Measurements from ENCODE around the gene OPCML. TPM values are rescaled to one million over a fixed set of nuclear protein-coding genes. Genes with fewer than 3 reads are reported as not detected.

The OPCML gene
- total and polyA plus RNA-seq, 2 donors (not counting 1 experiment from before 2014, with no cell fraction given): 0.99 to 2.8 TPM

DNA sequence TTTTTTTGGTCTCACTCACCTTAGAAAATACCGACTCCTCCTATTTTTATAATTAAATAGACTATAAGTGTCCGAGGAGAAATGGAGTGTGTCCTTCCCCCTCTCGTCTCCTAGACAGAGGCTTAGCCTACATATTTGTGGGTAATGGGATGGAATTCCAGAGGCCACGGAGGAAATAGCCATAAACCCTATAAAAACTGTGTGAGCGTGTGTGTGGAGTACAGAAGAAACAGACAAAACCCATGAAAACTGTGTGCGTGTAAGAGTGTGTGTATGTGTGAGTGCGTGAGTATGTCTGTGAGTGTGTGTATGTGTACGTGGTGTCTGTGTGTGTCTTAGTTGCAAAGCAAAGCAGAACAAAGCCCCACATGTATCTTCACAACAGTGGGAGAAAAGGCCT is 883.5 kb downstream of the OPCML start:
- no peaks in the 10 kb centered on the region for H3K4me1 ChIP-seq (ENCODE audit: control insufficient read depth, extremely low read depth, insufficient read depth, low read length)
- no peak overlapping the region for H3K9ac ChIP-seq (ENCODE audit: insufficient read depth, low read length)
- H4K20me1 ChIP-seq (ENCODE audit: control insufficient read depth, extremely low read depth, insufficient read depth, low read length): no peaks in the 10 kb centered on the region
- no peak overlapping the region for H3K27ac ChIP-seq (ENCODE audit: insufficient read depth, low read length)
- H3K79me2 ChIP-seq (ENCODE audit: control insufficient read depth, insufficient read depth, low read length): no peaks in the 10 kb centered on the region
- H2AFZ ChIP-seq (ENCODE audit: low read length): no peak overlapping the region
- H3K36me3 ChIP-seq (ENCODE audit: control insufficient read depth, insufficient read depth, low read length): no peaks in the 10 kb centered on the region
- H3K9me3 ChIP-seq (ENCODE audit: control insufficient read depth, insufficient read depth, low read depth, low read length): no peaks in the 10 kb centered on the region
- no peaks in the 10 kb centered on the region for H3K27me3 ChIP-seq (ENCODE audit: control insufficient read depth, insufficient read depth, low read length)
- no peak overlapping the region for H3K4me2 ChIP-seq (ENCODE audit: extremely low read depth, insufficient read depth, low read length)
- no peak overlapping the region for H3K4me3 ChIP-seq (replicated peaks in 1 of 4; ENCODE audit: control extremely low read depth in 1 of 4, insufficient read depth in 1 of 4, low read depth in 3 of 4, low read length in 4 of 4)
- TF ChIP-seq, protein P1, sequence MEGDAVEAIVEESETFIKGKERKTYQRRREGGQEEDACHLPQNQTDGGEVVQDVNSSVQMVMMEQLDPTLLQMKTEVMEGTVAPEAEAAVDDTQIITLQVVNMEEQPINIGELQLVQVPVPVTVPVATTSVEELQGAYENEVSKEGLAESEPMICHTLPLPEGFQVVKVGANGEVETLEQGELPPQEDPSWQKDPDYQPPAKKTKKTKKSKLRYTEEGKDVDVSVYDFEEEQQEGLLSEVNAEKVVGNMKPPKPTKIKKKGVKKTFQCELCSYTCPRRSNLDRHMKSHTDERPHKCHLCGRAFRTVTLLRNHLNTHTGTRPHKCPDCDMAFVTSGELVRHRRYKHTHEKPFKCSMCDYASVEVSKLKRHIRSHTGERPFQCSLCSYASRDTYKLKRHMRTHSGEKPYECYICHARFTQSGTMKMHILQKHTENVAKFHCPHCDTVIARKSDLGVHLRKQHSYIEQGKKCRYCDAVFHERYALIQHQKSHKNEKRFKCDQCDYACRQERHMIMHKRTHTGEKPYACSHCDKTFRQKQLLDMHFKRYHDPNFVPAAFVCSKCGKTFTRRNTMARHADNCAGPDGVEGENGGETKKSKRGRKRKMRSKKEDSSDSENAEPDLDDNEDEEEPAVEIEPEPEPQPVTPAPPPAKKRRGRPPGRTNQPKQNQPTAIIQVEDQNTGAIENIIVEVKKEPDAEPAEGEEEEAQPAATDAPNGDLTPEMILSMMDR (conservative IDR thresholded peaks at IDR 0.05 in 1 of 2, IDR thresholded peaks at IDR 0.05 in 1 of 2; ENCODE audit: low read depth in 1 of 2, low read length in 2 of 2): no peak
- TF ChIP-seq EZH2 (IDR thresholded peaks at IDR 0.05; ENCODE audit: low read length, missing control alignments): no peak
- DNase-seq (ENCODE audit: low read depth in 2 of 2): peak in 1 of 2 donors; percentile 56

DNA sequence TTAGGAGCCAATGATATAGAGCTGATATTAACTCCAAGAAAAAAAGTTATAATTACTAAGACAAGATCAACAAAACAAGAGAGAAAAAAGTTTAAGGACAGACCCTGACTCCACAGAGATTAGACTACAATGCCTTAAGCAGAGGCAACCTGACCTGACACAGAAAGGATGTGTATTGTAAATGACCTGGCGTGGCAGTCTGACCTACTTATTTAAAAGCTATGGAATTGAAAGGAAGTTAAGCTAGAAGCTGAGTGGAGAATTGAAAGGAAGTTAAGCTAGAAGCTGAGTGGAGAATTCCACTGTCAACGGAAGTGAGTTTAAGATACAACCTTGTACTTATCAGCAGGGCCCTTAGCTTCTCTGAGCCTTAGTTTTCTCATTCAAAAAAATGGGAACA is 885.4 kb downstream of the OPCML start:
- no peak overlapping the region for H3K4me3 ChIP-seq (replicated peaks in 1 of 4; ENCODE audit: control extremely low read depth in 1 of 4, insufficient read depth in 1 of 4, low read depth in 3 of 4, low read length in 4 of 4)
- no peaks in the 10 kb centered on the region for H3K4me1 ChIP-seq (ENCODE audit: control insufficient read depth, extremely low read depth, insufficient read depth, low read length)
- H3K27me3 ChIP-seq (ENCODE audit: control insufficient read depth, insufficient read depth, low read length): no peaks in the 10 kb centered on the region
- no peak overlapping the region for H3K9ac ChIP-seq (ENCODE audit: insufficient read depth, low read length)
- H3K79me2 ChIP-seq (ENCODE audit: control insufficient read depth, insufficient read depth, low read length): no peaks in the 10 kb centered on the region
- H3K9me3 ChIP-seq (ENCODE audit: control insufficient read depth, insufficient read depth, low read depth, low read length): no peaks in the 10 kb centered on the region
- no peaks in the 10 kb centered on the region for H3K36me3 ChIP-seq (ENCODE audit: control insufficient read depth, insufficient read depth, low read length)
- no peaks in the 10 kb centered on the region for H4K20me1 ChIP-seq (ENCODE audit: control insufficient read depth, extremely low read depth, insufficient read depth, low read length)
- H3K27ac ChIP-seq (ENCODE audit: insufficient read depth, low read length): no peak overlapping the region
- DNase-seq (ENCODE audit: low read depth in 2 of 2): no peak
- H3K4me2 ChIP-seq (ENCODE audit: extremely low read depth, insufficient read depth, low read length): no peak overlapping the region
- TF ChIP-seq, protein P1 (conservative IDR thresholded peaks at IDR 0.05 in 1 of 2, IDR thresholded peaks at IDR 0.05 in 1 of 2; ENCODE audit: low read depth in 1 of 2, low read length in 2 of 2): no peak
- TF ChIP-seq EZH2 (IDR thresholded peaks at IDR 0.05; ENCODE audit: low read length, missing control alignments): no peak
- H2AFZ ChIP-seq (ENCODE audit: low read length): no peak overlapping the region

DNA sequence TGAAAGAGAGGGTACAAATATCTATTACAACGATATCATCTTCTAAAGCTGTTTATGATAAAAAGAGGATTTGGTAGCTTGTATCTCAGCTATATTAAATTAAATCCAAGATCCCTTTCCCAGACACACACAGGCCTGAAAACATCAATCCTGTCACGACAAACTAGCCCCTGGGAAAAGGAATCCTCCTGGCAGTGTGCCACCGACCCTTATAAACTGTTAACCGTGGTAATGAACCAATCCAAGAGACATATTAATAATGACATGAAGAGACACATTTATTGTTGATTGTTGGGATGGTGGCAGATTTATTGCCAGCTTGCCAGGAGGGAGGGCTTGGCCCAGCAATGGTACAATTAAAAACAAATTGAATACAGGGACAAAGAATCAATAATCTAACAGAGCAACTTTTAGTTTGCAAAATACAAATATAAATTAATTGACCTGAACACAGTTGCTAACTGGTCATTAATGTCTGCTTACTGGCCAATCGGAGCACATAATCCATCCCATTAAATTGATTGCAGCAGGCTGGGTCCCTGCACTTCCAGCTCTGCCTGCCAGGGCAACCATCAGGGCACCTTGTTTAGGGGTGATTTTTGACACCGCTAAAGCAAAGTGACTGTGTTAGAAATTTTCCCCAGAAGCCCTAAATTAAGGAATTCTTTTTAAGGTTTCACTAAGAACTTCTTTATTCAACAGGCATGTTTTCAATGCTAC is 887.6 kb downstream of the OPCML start:
- H3K4me3 ChIP-seq (replicated peaks in 1 of 4; ENCODE audit: control extremely low read depth in 1 of 4, insufficient read depth in 1 of 4, low read depth in 3 of 4, low read length in 4 of 4): no peak overlapping the region
- no peaks in the 10 kb centered on the region for H3K27me3 ChIP-seq (ENCODE audit: control insufficient read depth, insufficient read depth, low read length)
- no peaks in the 10 kb centered on the region for H3K4me1 ChIP-seq (ENCODE audit: control insufficient read depth, extremely low read depth, insufficient read depth, low read length)
- no peak overlapping the region for H3K27ac ChIP-seq (ENCODE audit: insufficient read depth, low read length)
- no peaks in the 10 kb centered on the region for H3K9me3 ChIP-seq (ENCODE audit: control insufficient read depth, insufficient read depth, low read depth, low read length)
- H2AFZ ChIP-seq (ENCODE audit: low read length): no peak overlapping the region
- H3K36me3 ChIP-seq (ENCODE audit: control insufficient read depth, insufficient read depth, low read length): no peaks in the 10 kb centered on the region
- TF ChIP-seq, protein P1 (conservative IDR thresholded peaks at IDR 0.05 in 1 of 2, IDR thresholded peaks at IDR 0.05 in 1 of 2; ENCODE audit: low read depth in 1 of 2, low read length in 2 of 2): no peak
- no peak for TF ChIP-seq EZH2 (IDR thresholded peaks at IDR 0.05; ENCODE audit: low read length, missing control alignments)
- no peaks in the 10 kb centered on the region for H4K20me1 ChIP-seq (ENCODE audit: control insufficient read depth, extremely low read depth, insufficient read depth, low read length)
- no peak overlapping the region for H3K4me2 ChIP-seq (ENCODE audit: extremely low read depth, insufficient read depth, low read length)
- no peak overlapping the region for H3K9ac ChIP-seq (ENCODE audit: insufficient read depth, low read length)
- DNase-seq (ENCODE audit: low read depth in 2 of 2): no peak
- no peaks in the 10 kb centered on the region for H3K79me2 ChIP-seq (ENCODE audit: control insufficient read depth, insufficient read depth, low read length)
